NT2/D1 (cell line): Measurements from ENCODE around the gene MICAL1.

Experiments
- YY1 ChIP-seq: IDR thresholded peaks from 2 replicates; pipeline ENCODE4 v1.6.1; 2011; ENCODE audit not compliant: insufficient read length, insufficient read depth
- ZNF274 ChIP-seq: IDR thresholded peaks from 2 replicates; pipeline ENCODE4 v1.6.1; 2011; ENCODE audit warnings: mild to moderate bottlenecking, low read depth, low read length

DNA sequence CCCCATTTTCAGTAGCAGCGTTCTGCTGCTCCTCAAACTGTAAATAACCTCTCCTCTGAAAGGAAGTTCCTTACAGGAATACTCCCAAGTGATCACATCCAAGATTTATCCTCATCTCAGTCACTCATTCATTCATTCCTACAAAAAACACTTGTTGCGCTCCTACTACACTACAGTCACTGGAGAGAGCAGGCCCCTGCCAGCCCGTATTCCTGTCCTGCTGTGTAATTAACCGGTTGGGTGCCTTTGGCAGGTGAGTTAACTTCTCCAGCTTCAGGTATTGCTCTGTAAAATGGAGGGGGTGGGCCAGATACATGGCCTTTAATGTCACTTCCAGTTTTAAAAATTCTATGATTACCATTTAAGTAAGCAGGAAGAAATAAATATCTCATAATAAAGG lies 42.5 kb upstream of the MICAL1 start:
- TF ChIP-seq YY1: no peak
- no peak for TF ChIP-seq ZNF274
